Measurements from ENCODE around the gene STON2.

The STON2 gene

GRCh38 chr14:81221579-81222102 is 178.5 kb downstream of the STON2 start:
- DNase-seq (ENCODE audit: low spot score), result no peak

GRCh38 chr14:81220830-81221578 is 179.1 kb downstream of the STON2 start, which contains the start of gene GTF2A1:
TSS of gene GTF2A1 (minus strand) at chr14:81220959. CDS start at chr14:81220518, 441 bp downstream.
- DNase-seq (ENCODE audit: low spot score), result peak; percentile 95

GRCh38 chr14:81220580-81220829 is 179.6 kb downstream of the STON2 start:
- DNase-seq (ENCODE audit: low spot score), result no peak

GRCh38 chr14:81219759-81220579 is 180.2 kb downstream of the STON2 start:
- peak; percentile 47 for DNase-seq (ENCODE audit: low spot score)

GRCh38 chr14:81219210-81219758 is 180.8 kb downstream of the STON2 start:
- peak; percentile 95 for DNase-seq (ENCODE audit: low spot score)

- DNase-seq (ENCODE audit: low spot score), result peak; percentile 45
These were observed 188.3 kb downstream of the STON2 start for GRCh38 chr14:81211844-81212243.

All from CD4-positive, alpha-beta T cell treated with Interleukin-2 at 100 ng/mL for 4 hours (primary cell).